Hepatocyte (in vitro differentiated cells): Measurements from ENCODE around the gene MYOF. TPM values are rescaled to one million over a fixed set of nuclear protein-coding genes. Genes with fewer than 3 reads are reported as not detected.
A peak's percentile ranks its signal among the peaks of the same experiment; 100 is the strongest.

Experiments used
- DNase-seq: peaks from one replicate; pipeline ENCODE4 v3.0.0-alpha.2; 2016; ENCODE audit warnings: low spot score
- H2AFZ ChIP-seq: fragments of 200-600 bp; sonication (generic); 2 replicates; pipeline ENCODE4 v1.6.0; 2016; ENCODE audit warnings: antibody characterized with exemption, mild to moderate bottlenecking
- H3K27ac ChIP-seq: fragments of 200-600 bp; sonication (generic); 2 replicates; pipeline ENCODE4 v1.5.1; 2016; ENCODE audit warnings: mild to moderate bottlenecking
- H3K27me3 ChIP-seq: fragments of 200-600 bp; sonication (generic); 2 replicates; pipeline ENCODE4 v1.6.1; 2016
- H3K36me3 ChIP-seq: fragments of 200-600 bp; sonication (generic); replicated peaks from 2 replicates; pipeline ENCODE4 v1.5.1; 2016; ENCODE audit warnings: low read depth; ENCODE audit not compliant: insufficient read depth
- H3K4me1 ChIP-seq: fragments of 200-600 bp; sonication (generic); 2 replicates; pipeline ENCODE4 v1.5.1; 2016; ENCODE audit warnings: mild to moderate bottlenecking, moderate library complexity; ENCODE audit not compliant: insufficient read depth
- H3K4me2 ChIP-seq: fragments of 200-600 bp; sonication (generic); 2 replicates; pipeline ENCODE4 v1.6.0; 2016
- H3K4me3 ChIP-seq: fragments of 200-600 bp; sonication (generic); 2 replicates; pipeline ENCODE4 v1.5.1; 2016; ENCODE audit warnings: mild to moderate bottlenecking
- H3K79me2 ChIP-seq: fragments of 200-600 bp; sonication (generic); 2 replicates; pipeline ENCODE4 v1.6.0; 2017; ENCODE audit warnings: mild to moderate bottlenecking
- H3K9me2 ChIP-seq: fragments of 200-600 bp; sonication (generic); replicated peaks from 2 replicates; pipeline ENCODE4 v1.6.0; 2017; ENCODE audit warnings: mild to moderate bottlenecking; ENCODE audit not compliant: insufficient read depth
- H3K9me3 ChIP-seq: fragments of 200-600 bp; sonication (generic); 2 replicates; pipeline ENCODE4 v1.5.1; 2016; ENCODE audit warnings: low read depth, mild to moderate bottlenecking
- H4K20me1 ChIP-seq: fragments of 200-600 bp; sonication (generic); 2 replicates; pipeline ENCODE4 v1.6.0; 2016; ENCODE audit warnings: mild to moderate bottlenecking; ENCODE audit not compliant: insufficient read depth, poor library complexity, severe bottlenecking
- EZH2 ChIP-seq: fragments of 200-600 bp; sonication (generic); IDR thresholded peaks from 2 replicates; pipeline ENCODE4 v1.6.1; 2016; ENCODE audit warnings: antibody characterized with exemption, mild to moderate bottlenecking, borderline replicate concordance
- EZH2phosphoT487 ChIP-seq: fragments of 200-600 bp; sonication (generic); IDR thresholded peaks from one replicate; pipeline ENCODE4 v1.6.1; 2018; ENCODE audit warnings: antibody characterized with exemption, mild to moderate bottlenecking, low read depth, moderate library complexity; ENCODE audit not compliant: unreplicated experiment, severe bottlenecking
- WGBS: methylation state at CpG from one replicate; pipeline ENCODE4 v1.1.6; 2016; ENCODE audit warnings: low lambda C conversion rate; ENCODE audit errors: missing lambda C conversion rate; 5-methylcytosine and 5-hydroxymethylcytosine counted together
- polyA plus RNA-seq: library from polyadenylated mRNA; unstranded; fragments of >200 nt; fragmentation: Nextera tagmentation; extraction: Ambion mirVana; gene quantifications from 2 replicates; pipeline ENCODE4 v1.2.1, GENCODE V29; 2016
- total RNA-seq: library from RNA; depleted of rRNA; stranded (reverse); fragments of >200 nt; gene quantifications from 2 replicates; pipeline ENCODE4 v1.2.3, GENCODE V29; 2014
- TF ChIP-seq, protein P1 (sequence below): fragments of 200-600 bp; sonication (generic); IDR thresholded peaks from 2 replicates; pipeline ENCODE4 v1.5.1; 2016; ENCODE audit warnings: antibody characterized with exemption, mild to moderate bottlenecking; ENCODE audit not compliant: poor library complexity

Gene MYOF
- total and polyA plus RNA-seq, 2 experiments from 2014 or later: 16.6 to 47.9 TPM

DNA sequence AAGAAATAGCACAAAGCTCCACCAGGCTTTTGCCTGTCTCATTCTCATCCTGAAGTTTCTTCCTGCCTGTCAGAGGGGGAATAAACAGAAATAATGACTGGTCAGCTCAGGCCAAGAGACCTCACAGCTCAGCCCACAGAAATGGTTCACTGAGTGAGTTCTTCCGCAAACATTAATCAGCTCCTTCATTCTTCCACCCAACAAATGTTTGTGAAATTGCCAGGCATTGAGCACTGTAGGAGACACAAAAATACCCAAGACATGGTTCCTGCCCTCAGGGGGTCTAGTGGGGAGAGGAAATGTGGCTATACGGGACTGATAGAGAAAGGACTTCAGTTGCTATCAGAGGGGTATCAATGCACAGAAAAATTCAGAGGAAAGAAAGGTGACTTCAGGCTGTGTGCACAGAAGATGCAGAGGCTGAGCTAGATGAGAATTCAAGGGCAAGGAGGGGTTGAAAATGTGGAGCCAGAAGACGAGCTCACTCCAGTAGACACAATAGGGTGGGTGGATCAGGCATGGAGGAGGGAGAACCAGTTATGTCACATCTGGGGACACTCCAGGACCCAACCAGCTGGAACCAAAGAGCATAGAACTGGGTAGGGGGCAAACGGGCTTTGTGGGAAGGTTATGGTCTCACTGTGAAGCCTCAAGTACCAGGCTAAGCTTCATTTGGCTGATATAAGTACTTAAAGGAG is 20.9 kb downstream of the MYOF start:
- no peaks in the 10 kb centered on the region for H3K36me3 ChIP-seq
- H4K20me1 ChIP-seq: no peaks in the 10 kb centered on the region
- no peaks in the 10 kb centered on the region for H3K27me3 ChIP-seq
- TF ChIP-seq, protein P1, sequence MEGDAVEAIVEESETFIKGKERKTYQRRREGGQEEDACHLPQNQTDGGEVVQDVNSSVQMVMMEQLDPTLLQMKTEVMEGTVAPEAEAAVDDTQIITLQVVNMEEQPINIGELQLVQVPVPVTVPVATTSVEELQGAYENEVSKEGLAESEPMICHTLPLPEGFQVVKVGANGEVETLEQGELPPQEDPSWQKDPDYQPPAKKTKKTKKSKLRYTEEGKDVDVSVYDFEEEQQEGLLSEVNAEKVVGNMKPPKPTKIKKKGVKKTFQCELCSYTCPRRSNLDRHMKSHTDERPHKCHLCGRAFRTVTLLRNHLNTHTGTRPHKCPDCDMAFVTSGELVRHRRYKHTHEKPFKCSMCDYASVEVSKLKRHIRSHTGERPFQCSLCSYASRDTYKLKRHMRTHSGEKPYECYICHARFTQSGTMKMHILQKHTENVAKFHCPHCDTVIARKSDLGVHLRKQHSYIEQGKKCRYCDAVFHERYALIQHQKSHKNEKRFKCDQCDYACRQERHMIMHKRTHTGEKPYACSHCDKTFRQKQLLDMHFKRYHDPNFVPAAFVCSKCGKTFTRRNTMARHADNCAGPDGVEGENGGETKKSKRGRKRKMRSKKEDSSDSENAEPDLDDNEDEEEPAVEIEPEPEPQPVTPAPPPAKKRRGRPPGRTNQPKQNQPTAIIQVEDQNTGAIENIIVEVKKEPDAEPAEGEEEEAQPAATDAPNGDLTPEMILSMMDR: no peak
- no peak for TF ChIP-seq EZH2
- TF ChIP-seq EZH2phosphoT487: no peak
- H3K4me3 ChIP-seq: no peak overlapping the region
- no peak overlapping the region for H2AFZ ChIP-seq
- no peak for DNase-seq
- no peaks in the 10 kb centered on the region for H3K9me3 ChIP-seq
- H3K79me2 ChIP-seq: peaks cover 45% of the 10 kb centered on the region
- peaks cover 45% of the 10 kb centered on the region for H3K4me1 ChIP-seq
- H3K9me2 ChIP-seq: no peaks in the 10 kb centered on the region
- H3K27ac ChIP-seq: no peak overlapping the region
- H3K4me2 ChIP-seq: no peak overlapping the region
- 72% methylated on average over 4 of the region's 4 CpGs for WGBS

DNA sequence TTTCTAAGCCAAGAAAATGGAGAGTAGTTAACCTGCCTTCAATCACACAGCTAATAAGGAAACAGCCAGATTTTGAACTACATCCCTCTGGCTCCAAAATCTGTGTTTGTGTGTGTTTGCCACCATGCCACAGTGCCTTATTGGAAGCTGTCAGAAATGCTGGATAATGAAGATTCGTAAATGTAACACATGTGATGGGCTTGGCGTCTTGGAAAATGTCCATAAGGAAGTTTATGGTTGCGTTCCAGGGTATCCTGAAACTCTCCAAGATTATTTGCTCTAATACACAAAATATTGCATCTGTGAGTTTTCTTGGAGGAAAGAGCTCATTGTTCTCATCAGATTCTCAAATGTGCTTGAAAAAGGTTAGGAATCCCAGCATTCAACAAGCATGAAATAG is 22.7 kb downstream of the MYOF start:
- Histone ChIP-seq H3K9me2 (no peaks in the 10 kb centered on the region), H3K4me1 (peaks cover 41% of the 10 kb centered on the region), H2AFZ (no peak overlapping the region), H4K20me1 (no peaks in the 10 kb centered on the region), H3K4me3 (no peak overlapping the region), H3K79me2 (peaks cover 40% of the 10 kb centered on the region), H3K36me3 (no peaks in the 10 kb centered on the region), H3K4me2 (peak overlapping the region; percentile 50), H3K27me3 (no peaks in the 10 kb centered on the region), H3K9me3 (no peaks in the 10 kb centered on the region), H3K27ac (peak overlapping the region; percentile 92)
- no peak for DNase-seq
- TF ChIP-seq EZH2 (no peak), EZH2phosphoT487 (no peak)
- TF ChIP-seq, protein P1: no peak
- WGBS: 85% methylated on average over 3 of the region's 3 CpGs

DNA sequence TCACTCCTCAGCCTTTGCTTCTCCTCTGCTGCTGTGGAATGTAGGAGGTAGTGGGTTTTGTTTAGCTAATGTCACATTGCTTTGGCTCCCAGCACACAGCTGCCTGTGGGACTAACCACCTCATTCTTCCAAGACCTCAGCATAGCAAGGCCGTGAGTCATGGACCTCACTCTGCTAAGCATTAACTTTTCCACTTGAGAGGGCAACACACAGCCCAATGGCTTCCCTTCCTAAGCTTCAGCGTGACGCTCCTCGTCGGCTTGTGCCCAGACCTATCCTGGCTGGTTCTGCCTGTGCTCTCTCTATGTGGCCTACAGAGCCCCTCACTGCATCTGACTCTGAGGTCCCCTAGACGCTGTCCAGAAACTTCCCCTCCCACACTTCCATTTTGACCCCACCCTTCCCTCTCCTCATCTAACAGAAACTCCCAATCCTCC is 23.3 kb downstream of the MYOF start:
- Histone ChIP-seq H2AFZ (no peak overlapping the region), H3K4me2 (peak overlapping the region; percentile 56), H3K27ac (peak overlapping the region; percentile 92), H3K4me1 (peaks cover 37% of the 10 kb centered on the region), H4K20me1 (no peaks in the 10 kb centered on the region), H3K79me2 (peaks cover 42% of the 10 kb centered on the region), H3K9me3 (no peaks in the 10 kb centered on the region), H3K9me2 (no peaks in the 10 kb centered on the region), H3K36me3 (no peaks in the 10 kb centered on the region), H3K4me3 (no peak overlapping the region), H3K27me3 (no peaks in the 10 kb centered on the region)
- WGBS: 27% methylated on average over 6 of the region's 6 CpGs
- TF ChIP-seq EZH2phosphoT487 (no peak), EZH2 (no peak)
- TF ChIP-seq, protein P1: no peak
- peak; percentile 92 for DNase-seq
